HEK293T (cell line): ENCODE results near the gene LIN54.

Experiments
- BHLHE40 ChIP-seq: fragments of 450-650 bp; IDR thresholded peaks from 2 replicates; pipeline ENCODE4 v1.6.1; 2016; ENCODE audit warnings: mild to moderate bottlenecking, moderate library complexity, borderline replicate concordance
- CTBP1 ChIP-seq: fragments of 450-650 bp; IDR thresholded peaks from 2 replicates; pipeline ENCODE4 v1.6.1; 2016; ENCODE audit warnings: borderline replicate concordance
- ELF4 ChIP-seq: fragments of 450-650 bp; IDR thresholded peaks from 2 replicates; pipeline ENCODE4 v1.6.1; 2017; ENCODE audit warnings: antibody characterized with exemption
- FOXA1 ChIP-seq: fragments of 450-650 bp; IDR thresholded peaks from 2 replicates; pipeline ENCODE4 v1.6.1; 2016; ENCODE audit warnings: mild to moderate bottlenecking
- FOXK2 ChIP-seq: fragments of 450-650 bp; IDR thresholded peaks from 2 replicates; pipeline ENCODE4 v1.6.1; 2016; ENCODE audit warnings: mild to moderate bottlenecking
- FOXM1 ChIP-seq: fragments of 450-650 bp; IDR thresholded peaks from 2 replicates; pipeline ENCODE4 v1.6.1; 2017; ENCODE audit warnings: mild to moderate bottlenecking, borderline replicate concordance
- HDGF ChIP-seq: fragments of 450-650 bp; IDR thresholded peaks from 2 replicates; pipeline ENCODE4 v1.6.1; 2017; ENCODE audit warnings: antibody characterized with exemption, borderline replicate concordance
- L3MBTL2 ChIP-seq: fragments of 450-650 bp; conservative IDR thresholded peaks from 2 replicates; pipeline ENCODE4 v1.6.1; 2016; ENCODE audit warnings: mild to moderate bottlenecking
- SP1 ChIP-seq: fragments of 450-650 bp; IDR thresholded peaks from 2 replicates; pipeline ENCODE4 v1.6.1; 2017
- SUZ12 ChIP-seq: fragments of 450-650 bp; IDR thresholded peaks from 2 replicates; pipeline ENCODE4 v1.6.1; 2016; ENCODE audit warnings: mild to moderate bottlenecking
- TARDBP ChIP-seq: fragments of 450-650 bp; IDR thresholded peaks from 2 replicates; pipeline ENCODE4 v1.6.1; 2016
- TF ChIP-seq, protein P1 (sequence below): fragments of 450-650 bp; IDR thresholded peaks from 2 replicates; pipeline ENCODE4 v1.6.1; 2016

DNA sequence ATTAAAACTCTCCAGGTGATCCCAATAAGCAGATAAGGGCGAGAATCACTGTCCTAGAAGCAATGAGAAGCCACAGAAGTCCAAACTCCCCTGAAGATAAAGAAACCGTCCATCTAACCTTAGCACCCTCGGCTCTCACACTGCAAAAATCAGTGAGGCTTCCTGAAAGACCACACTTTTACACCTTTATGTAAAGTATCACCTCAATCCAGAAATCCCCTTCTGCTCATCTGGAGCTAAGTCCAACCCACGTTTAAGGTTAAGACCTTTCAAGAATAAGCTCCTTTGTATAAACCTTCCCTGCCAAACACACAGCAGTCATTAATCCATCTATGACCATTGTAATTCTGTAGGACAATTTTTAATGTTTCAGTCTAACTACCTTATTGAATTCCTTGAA, 41.7 kb downstream of the LIN54 start:
- TF ChIP-seq TARDBP: no peak
- no peak for TF ChIP-seq BHLHE40
- TF ChIP-seq, protein P1, sequence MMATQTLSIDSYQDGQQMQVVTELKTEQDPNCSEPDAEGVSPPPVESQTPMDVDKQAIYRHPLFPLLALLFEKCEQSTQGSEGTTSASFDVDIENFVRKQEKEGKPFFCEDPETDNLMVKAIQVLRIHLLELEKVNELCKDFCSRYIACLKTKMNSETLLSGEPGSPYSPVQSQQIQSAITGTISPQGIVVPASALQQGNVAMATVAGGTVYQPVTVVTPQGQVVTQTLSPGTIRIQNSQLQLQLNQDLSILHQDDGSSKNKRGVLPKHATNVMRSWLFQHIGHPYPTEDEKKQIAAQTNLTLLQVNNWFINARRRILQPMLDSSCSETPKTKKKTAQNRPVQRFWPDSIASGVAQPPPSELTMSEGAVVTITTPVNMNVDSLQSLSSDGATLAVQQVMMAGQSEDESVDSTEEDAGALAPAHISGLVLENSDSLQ: no peak
- no peak for TF ChIP-seq FOXA1
- TF ChIP-seq FOXM1: no peak
- TF ChIP-seq ELF4: no peak
- no peak for TF ChIP-seq CTBP1
- no peak for TF ChIP-seq SUZ12
- TF ChIP-seq FOXK2: no peak
- TF ChIP-seq HDGF: no peak
- TF ChIP-seq SP1: no peak
- TF ChIP-seq L3MBTL2: no peak
